HEK293 (cell line): Measurements from ENCODE around the gene MKNK2.
A peak's percentile ranks its signal among the peaks of the same experiment; 100 is the strongest.
"Not testable (repeated sequence)": the region's sequence is repeated elsewhere in the genome, so short reads cannot be mapped to it uniquely, and the experiment has no call there.

Experiments used
- CTCF ChIA-PET: fragments of 350-600 bp; formaldehyde crosslinking; extraction: SDS; loops from one replicate; lab custom pipeline; 2021; ENCODE audit warnings: antibody characterized with exemption; lab: Yijun Ruan, JAX
- POLR2A ChIA-PET: fragments of 300-600 bp; formaldehyde crosslinking; extraction: SDS; loops from one replicate; lab custom pipeline; 2020; ENCODE audit warnings: antibody characterized with exemption, inconsistent platforms; lab: Yijun Ruan, JAX
- H3K27ac ChIP-seq: fragments of 200-500 bp; sonication (Bioruptor generic); 2 replicates; pipeline ENCODE4 v1.5.1; 2014; ENCODE audit warnings: low read depth, low read length, control low read depth, inconsistent platforms; ENCODE audit errors: extremely low read depth
- H3K36me3 ChIP-seq, 2 experiments: fragments of 200-500 bp in 1 of 2; sonication (Bioruptor generic) in 1 of 2; 1 replicate in 1 of 2; 2 replicates in 1 of 2; pipeline ENCODE4 v1.5.1; 2014 to 2017; ENCODE audit warnings: inconsistent platforms in 2 of 2, low read length in 2 of 2; ENCODE audit not compliant: control insufficient read depth in 2 of 2, insufficient read depth in 1 of 2
- H3K4me1 ChIP-seq: fragments of 200-500 bp; sonication (Bioruptor generic); 2 replicates; pipeline ENCODE4 v1.5.1; 2014; ENCODE audit warnings: mild to moderate bottlenecking, low read length, inconsistent platforms; ENCODE audit not compliant: control insufficient read depth, insufficient read depth
- H3K4me3 ChIP-seq: 2 replicates; pipeline ENCODE4 v1.5.1; 2011; ENCODE audit warnings: low read depth, mild to moderate bottlenecking, control low read depth, low read length, moderate library complexity
- H3K9me3 ChIP-seq: fragments of 200-500 bp; sonication (Bioruptor generic); 2 replicates; pipeline ENCODE4 v1.5.1; 2014; ENCODE audit warnings: low read depth, low read length, inconsistent platforms; ENCODE audit not compliant: control insufficient read depth, insufficient read depth
- GFI1B ChIP-seq: fragments of 450-650 bp; formaldehyde crosslinking; IDR thresholded peaks from 2 replicates; pipeline ENCODE4 v1.5.1; 2016; ENCODE audit warnings: missing biosample characterization, missing genetic modification characterization
- GLIS1 ChIP-seq: fragments of 450-650 bp; formaldehyde crosslinking; IDR thresholded peaks from 2 replicates; pipeline ENCODE4 v1.5.1; 2016; ENCODE audit warnings: missing biosample characterization, missing genetic modification characterization
- GLIS2 ChIP-seq: fragments of 450-650 bp; formaldehyde crosslinking; IDR thresholded peaks from 2 replicates; pipeline ENCODE4 v1.5.1; 2016; ENCODE audit warnings: missing biosample characterization, missing genetic modification characterization
- IKZF3 ChIP-seq: fragments of 450-650 bp; IDR thresholded peaks from 2 replicates; pipeline ENCODE4 v1.5.0; 2018; ENCODE audit warnings: missing biosample characterization, mild to moderate bottlenecking, missing genetic modification characterization, moderate library complexity
- KLF16 ChIP-seq: fragments of 450-650 bp; formaldehyde crosslinking; IDR thresholded peaks from 2 replicates; pipeline ENCODE4 v1.5.1; 2017; ENCODE audit warnings: missing biosample characterization, missing genetic modification characterization
- KLF9 ChIP-seq: fragments of 450-650 bp; formaldehyde crosslinking; IDR thresholded peaks from 2 replicates; pipeline ENCODE4 v1.5.1; 2016; ENCODE audit warnings: missing biosample characterization, missing genetic modification characterization, low read depth
- PRDM1 ChIP-seq: fragments of 450-650 bp; formaldehyde crosslinking; IDR thresholded peaks from 2 replicates; pipeline ENCODE4; 2016; ENCODE audit warnings: missing biosample characterization, missing genetic modification characterization
- SCRT2 ChIP-seq: fragments of 450-650 bp; formaldehyde crosslinking; IDR thresholded peaks from 2 replicates; pipeline ENCODE4 v1.5.1; 2016; ENCODE audit warnings: missing biosample characterization, missing genetic modification characterization
- SP2 ChIP-seq: fragments of 450-650 bp; formaldehyde crosslinking; IDR thresholded peaks from 2 replicates; pipeline ENCODE4 v1.5.1; 2016; ENCODE audit warnings: missing biosample characterization, missing genetic modification characterization
- YY2 ChIP-seq: fragments of 450-650 bp; formaldehyde crosslinking; IDR thresholded peaks from 2 replicates; pipeline ENCODE4 v1.5.1; 2016; ENCODE audit warnings: missing biosample characterization, missing genetic modification characterization
- ZIC2 ChIP-seq: fragments of 450-650 bp; formaldehyde crosslinking; IDR thresholded peaks from 2 replicates; pipeline ENCODE4 v1.5.1; 2016; ENCODE audit warnings: missing biosample characterization, missing genetic modification characterization
- ZNF121 ChIP-seq: fragments of 450-650 bp; formaldehyde crosslinking; IDR thresholded peaks from 2 replicates; pipeline ENCODE4 v1.5.1; 2016; ENCODE audit warnings: missing biosample characterization, missing genetic modification characterization
- ZNF146 ChIP-seq: fragments of 450-650 bp; formaldehyde crosslinking; IDR thresholded peaks from 2 replicates; pipeline ENCODE4 v1.5.1; 2016; ENCODE audit warnings: missing biosample characterization, missing genetic modification characterization
- ZNF157 ChIP-seq: fragments of 450-650 bp; formaldehyde crosslinking; IDR thresholded peaks from 2 replicates; pipeline ENCODE4 v1.5.1; 2016; ENCODE audit warnings: missing biosample characterization, missing genetic modification characterization
- ZNF266 ChIP-seq: fragments of 450-650 bp; formaldehyde crosslinking; IDR thresholded peaks from 2 replicates; pipeline ENCODE4 v1.5.1; 2016; ENCODE audit warnings: missing biosample characterization, missing genetic modification characterization, low read depth
- ZNF391 ChIP-seq: fragments of 450-650 bp; formaldehyde crosslinking; IDR thresholded peaks from 2 replicates; pipeline ENCODE4 v1.5.1; 2016; ENCODE audit warnings: low read depth, missing biosample characterization, missing genetic modification characterization, borderline replicate concordance
- ZNF585B ChIP-seq: fragments of 450-650 bp; formaldehyde crosslinking; IDR thresholded peaks from 2 replicates; pipeline ENCODE4 v1.5.1; 2016; ENCODE audit warnings: missing biosample characterization, missing genetic modification characterization
- ZNF600 ChIP-seq: fragments of 450-650 bp; formaldehyde crosslinking; IDR thresholded peaks from 2 replicates; pipeline ENCODE4 v1.5.1; 2016; ENCODE audit warnings: missing biosample characterization, missing genetic modification characterization
- ZNF664 ChIP-seq: fragments of 450-650 bp; formaldehyde crosslinking; IDR thresholded peaks from 2 replicates; pipeline ENCODE4 v1.5.1; 2016; ENCODE audit warnings: missing biosample characterization, missing genetic modification characterization
- ZNF670 ChIP-seq: fragments of 450-650 bp; formaldehyde crosslinking; IDR thresholded peaks from 2 replicates; pipeline ENCODE4 v1.5.1; 2016; ENCODE audit warnings: missing biosample characterization, missing genetic modification characterization, low read depth
- ZNF707 ChIP-seq: fragments of 450-650 bp; formaldehyde crosslinking; IDR thresholded peaks from 2 replicates; pipeline ENCODE4 v1.5.1; 2016; ENCODE audit warnings: missing biosample characterization, missing genetic modification characterization
- ZNF791 ChIP-seq: fragments of 450-650 bp; formaldehyde crosslinking; IDR thresholded peaks from 2 replicates; pipeline ENCODE4 v1.5.1; 2016; ENCODE audit warnings: missing biosample characterization, missing genetic modification characterization
- TF ChIP-seq, protein P1 (sequence below): fragments of 450-650 bp; IDR thresholded peaks from 2 replicates; pipeline ENCODE4 v1.5.1; 2018; ENCODE audit warnings: missing biosample characterization, missing genetic modification characterization
- TF ChIP-seq, protein P2 (sequence below): fragments of 450-650 bp; formaldehyde crosslinking; optimal IDR thresholded peaks from 2 replicates; pipeline ENCODE3; 2016; ENCODE audit warnings: missing biosample characterization, mild to moderate bottlenecking, missing genetic modification characterization

The MKNK2 gene

DNA sequence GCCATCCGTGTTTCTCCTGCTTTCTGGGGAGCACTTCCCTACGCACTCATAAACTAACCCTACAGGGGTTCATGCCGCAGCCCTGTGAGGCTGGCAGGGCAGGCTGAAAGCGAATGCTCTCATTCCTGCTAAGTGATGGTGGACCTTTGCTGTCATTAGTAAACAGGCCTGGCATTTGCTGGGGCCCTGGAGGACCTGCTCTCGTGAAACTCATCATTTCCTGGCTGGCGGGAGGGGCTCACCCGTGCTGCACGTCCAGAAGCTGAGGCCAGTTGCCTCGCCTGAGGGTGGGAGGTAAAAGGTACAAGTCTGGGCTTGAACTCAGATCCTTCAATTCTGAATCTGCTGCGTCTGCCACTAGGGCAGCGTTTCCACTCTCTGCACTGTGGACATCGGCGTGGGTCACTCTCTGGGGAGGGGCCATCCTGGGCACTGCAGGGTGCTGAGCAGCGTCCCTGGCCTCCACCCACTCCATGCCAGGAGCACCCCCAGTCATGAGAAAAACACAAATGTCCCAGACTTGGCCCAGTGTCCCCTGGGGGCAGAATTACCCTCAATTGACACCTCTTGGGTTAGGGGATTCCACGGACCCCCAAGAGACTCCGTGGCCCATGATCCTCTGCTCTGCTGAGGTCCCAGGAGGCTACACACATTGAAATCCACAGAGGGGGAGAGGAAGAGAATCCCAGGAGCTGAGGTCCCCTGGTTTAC, 38.1 kb upstream of the MKNK2 start (continued):
- no peak for TF ChIP-seq ZNF391
- 0 out of 2 replicates have a peak, but pooled peaks have one; percentile 6 for TF ChIP-seq SP2
- TF ChIP-seq ZNF664 = no peak
- TF ChIP-seq ZIC2 = 0 out of 2 replicates have a peak, but pooled peaks have one; percentile 10
- no peak for TF ChIP-seq IKZF3
- TF ChIP-seq, protein P1, sequence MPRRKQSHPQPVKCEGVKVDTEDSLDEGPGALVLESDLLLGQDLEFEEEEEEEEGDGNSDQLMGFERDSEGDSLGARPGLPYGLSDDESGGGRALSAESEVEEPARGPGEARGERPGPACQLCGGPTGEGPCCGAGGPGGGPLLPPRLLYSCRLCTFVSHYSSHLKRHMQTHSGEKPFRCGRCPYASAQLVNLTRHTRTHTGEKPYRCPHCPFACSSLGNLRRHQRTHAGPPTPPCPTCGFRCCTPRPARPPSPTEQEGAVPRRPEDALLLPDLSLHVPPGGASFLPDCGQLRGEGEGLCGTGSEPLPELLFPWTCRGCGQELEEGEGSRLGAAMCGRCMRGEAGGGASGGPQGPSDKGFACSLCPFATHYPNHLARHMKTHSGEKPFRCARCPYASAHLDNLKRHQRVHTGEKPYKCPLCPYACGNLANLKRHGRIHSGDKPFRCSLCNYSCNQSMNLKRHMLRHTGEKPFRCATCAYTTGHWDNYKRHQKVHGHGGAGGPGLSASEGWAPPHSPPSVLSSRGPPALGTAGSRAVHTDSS (tag by site-specific recombination) = no peak

DNA sequence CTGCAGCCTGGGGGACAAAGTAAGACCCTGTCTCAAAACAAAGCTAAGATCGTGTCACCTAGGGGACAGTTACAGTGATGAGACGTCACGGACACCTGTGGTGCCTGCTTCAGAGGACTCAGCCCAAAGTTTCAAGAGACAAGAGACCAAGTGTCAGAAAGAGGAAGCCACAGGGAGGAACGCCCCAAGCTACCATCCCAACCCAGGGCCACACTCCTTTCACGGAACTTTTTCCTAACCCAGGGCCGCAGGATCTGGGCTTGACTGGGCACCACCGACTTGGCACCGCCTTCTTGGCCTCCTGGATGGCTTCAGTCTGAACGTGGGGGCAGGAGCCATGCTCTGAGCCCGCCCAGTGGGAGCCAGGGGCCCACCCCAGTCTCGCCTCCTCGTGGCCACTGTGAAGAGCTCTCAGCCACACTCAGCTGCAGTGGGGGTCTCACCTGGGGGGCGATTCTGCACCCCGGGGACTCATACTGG, 36.6 kb upstream of the MKNK2 start:
- Histone ChIP-seq H3K36me3 (peaks cover 0 to 5% of the 10 kb centered on the region in 2 experiments; a peak in 2 of 3 replicates), H3K27ac (no peak overlapping the region), H3K4me1 (0 out of 2 replicates have a peak, but pooled peaks cover 4% of the 10 kb centered on the region), H3K4me3 (no peak overlapping the region), H3K9me3 (no peaks in the 10 kb centered on the region)
- CTCF ChIA-PET = interaction anchor here (1.3 kb wide), 1 partner anchor 160 kb away, joined by 4 read pairs; no protein-coding TSS in a partner anchor
- POLR2A ChIA-PET = interaction anchor here (0.6 kb wide), 1 partner anchor 10 kb away, joined by 9 read pairs; no protein-coding TSS in a partner anchor
- no peak for TF ChIP-seq KLF16 (tag by site-specific recombination)
- TF ChIP-seq SCRT2 (tag by site-specific recombination) = 0 out of 2 replicates have a peak, but pooled peaks have one; percentile 38
- peak; percentile 96 for TF ChIP-seq GLIS1 (tag by site-specific recombination)
- no peak for TF ChIP-seq ZNF670 (tag by site-specific recombination)
- peak; percentile 33; the same call in 1 of the 2 replicates for TF ChIP-seq GLIS2 (tag by site-specific recombination)

DNA sequence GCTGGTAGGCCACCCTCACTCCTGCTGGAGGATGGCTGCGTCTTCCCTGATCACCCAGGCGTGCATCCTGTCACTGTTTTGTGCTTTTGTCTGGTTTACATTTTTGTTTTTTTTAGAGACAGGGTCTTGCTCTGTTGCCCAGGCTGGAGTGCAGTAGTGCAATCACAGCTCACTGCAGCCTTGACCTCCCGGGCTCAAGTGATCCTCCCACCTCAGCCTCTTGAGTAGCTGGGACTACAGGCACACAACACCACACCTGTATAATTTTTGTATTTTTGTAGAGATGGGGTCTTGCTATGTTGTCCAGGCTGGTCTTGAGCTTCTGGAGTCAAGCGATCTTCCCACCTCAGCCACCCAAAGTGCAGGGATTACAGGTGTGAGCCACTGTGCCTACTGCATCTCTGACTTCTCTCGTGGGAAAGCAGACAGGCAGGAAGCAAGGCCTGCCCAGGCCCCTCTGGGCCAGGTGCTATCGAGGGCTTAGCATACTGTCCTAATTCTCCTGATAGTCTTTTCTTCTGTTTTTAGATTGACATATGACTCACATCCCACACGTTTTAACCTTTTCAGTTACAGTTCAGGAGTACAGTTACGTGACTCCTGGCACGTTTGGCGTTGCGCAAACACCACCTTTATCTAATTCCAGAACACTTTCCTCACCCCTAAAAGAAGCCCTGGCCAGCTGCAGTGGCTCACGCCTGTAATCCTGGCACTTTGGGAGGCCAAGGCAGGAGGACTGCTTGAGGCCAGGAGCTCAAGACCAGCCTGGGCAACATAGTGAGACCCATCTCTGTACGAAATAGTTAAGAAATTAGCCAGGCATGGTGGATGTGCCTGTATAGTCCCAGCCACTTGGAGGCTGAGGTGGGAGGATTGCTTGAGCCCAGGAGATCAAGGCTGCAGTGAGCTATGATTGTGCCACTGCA, 35.9 kb upstream of the MKNK2 start:
- ChIA-PET POLR2A (interaction anchor here (0.6 kb wide), 1 partner anchor 367 kb away, joined by 9 read pairs; no protein-coding TSS in a partner anchor), CTCF (interaction anchor here (0.6 to 1.3 kb wide), 5 partner anchors 35 to 199 kb away, joined by 3 to 6 read pairs (median 4); no protein-coding TSS in a partner anchor)
- H3K27ac ChIP-seq = 0 out of 2 replicates have a peak overlapping the region, but pooled peaks have one; percentile 2
- not testable (repeated sequence) for H3K36me3 ChIP-seq, H3K4me3 ChIP-seq, H3K4me1 ChIP-seq, H3K9me3 ChIP-seq
- TF ChIP-seq ZNF600 = peak; percentile 73; the same call in 1 of the 2 replicates
- peak; percentile 99 for TF ChIP-seq ZNF121
- TF ChIP-seq PRDM1 (tag by site-specific recombination) = peak; percentile 62
- TF ChIP-seq, all 188 proteins: peak for 3; not testable (repeated sequence) for 185

DNA sequence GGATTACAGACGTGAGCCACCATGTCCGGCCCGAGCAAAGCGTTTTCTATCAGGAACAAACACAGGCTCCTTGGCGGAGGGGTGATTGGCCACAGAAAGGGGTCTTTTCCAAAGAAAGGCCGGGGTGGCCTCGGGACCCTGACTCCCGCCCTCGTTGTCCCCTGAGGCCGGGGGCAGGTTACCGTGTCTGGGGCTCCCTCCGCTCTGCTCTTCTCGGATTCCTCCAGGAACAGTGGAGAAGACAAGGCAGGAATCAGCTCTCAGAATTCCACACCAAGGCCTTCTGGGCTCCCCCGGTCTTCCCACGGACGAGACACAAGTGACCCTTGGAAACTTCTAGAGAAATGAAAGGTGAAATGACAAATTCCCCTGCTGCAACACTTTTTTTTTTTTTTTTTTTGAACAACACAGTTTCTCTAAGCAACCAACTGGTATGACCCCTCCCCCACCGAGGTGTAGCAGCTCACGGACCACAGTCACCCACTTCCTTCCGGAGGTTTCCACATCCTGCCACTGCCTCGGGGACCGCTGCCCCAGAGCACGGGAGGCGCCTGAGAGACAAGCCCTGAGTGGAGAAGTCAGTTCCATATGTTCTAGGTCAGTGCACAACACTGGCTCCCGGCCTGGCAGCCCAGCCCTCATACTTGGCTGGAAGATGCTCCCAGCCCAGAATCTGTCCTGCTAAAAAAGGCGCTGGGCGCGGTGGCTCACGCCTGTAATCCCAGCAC, 34.1 kb upstream of the MKNK2 start:
- H3K9me3 ChIP-seq = no peaks in the 10 kb centered on the region
- H3K27ac ChIP-seq = no peak overlapping the region
- H3K36me3 ChIP-seq = peaks cover 0 to 14% of the 10 kb centered on the region in 2 experiments; a peak in 2 of 3 replicates
- H3K4me1 ChIP-seq = 0 out of 2 replicates have a peak, but pooled peaks cover 4% of the 10 kb centered on the region
- TF ChIP-seq GFI1B (tag by site-specific recombination) (no peak), ZNF707 (tag by site-specific recombination) (no peak), KLF9 (tag by site-specific recombination) (no peak), ZNF146 (tag by site-specific recombination) (no peak), ZNF391 (no peak), ZNF266 (tag by site-specific recombination) (no peak), ZNF791 (tag by site-specific recombination) (no peak), ZNF585B (tag by site-specific recombination) (no peak), ZNF157 (tag by site-specific recombination) (no peak), YY2 (no peak)
- TF ChIP-seq, protein P2, sequence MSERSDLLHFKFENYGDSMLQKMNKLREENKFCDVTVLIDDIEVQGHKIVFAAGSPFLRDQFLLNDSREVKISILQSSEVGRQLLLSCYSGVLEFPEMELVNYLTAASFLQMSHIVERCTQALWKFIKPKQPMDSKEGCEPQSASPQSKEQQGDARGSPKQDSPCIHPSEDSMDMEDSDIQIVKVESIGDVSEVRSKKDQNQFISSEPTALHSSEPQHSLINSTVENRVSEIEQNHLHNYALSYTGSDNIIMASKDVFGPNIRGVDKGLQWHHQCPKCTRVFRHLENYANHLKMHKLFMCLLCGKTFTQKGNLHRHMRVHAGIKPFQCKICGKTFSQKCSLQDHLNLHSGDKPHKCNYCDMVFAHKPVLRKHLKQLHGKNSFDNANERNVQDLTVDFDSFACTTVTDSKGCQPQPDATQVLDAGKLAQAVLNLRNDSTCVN (tag by site-specific recombination) = no peak
- POLR2A ChIA-PET = interaction anchor here (0.6 kb wide), 1 partner anchor 78 kb away, joined by 3 read pairs; the partner anchor contains the start of gene DOT1L
- CTCF ChIA-PET = interaction anchor here (0.6 to 1.2 kb wide), 2 partner anchors 17 to 155 kb away, joined by 3 read pairs; no protein-coding TSS in a partner anchor
- H3K4me3 ChIP-seq = no peak overlapping the region
